ENCODE results near the gene SLC37A3.

GRCh38 chr7:140285938-140286337 lies 112.4 kb downstream of the SLC37A3 start:
- TF ChIP-seq CTCF (IDR thresholded peaks at IDR 0.05) (no peak), POLR2A (IDR thresholded peaks at IDR 0.05) (no peak)
